EL (cell line): Measurements from ENCODE around the gene TYR.
"Not testable (repeated sequence)": the region's sequence is repeated elsewhere in the genome, so short reads cannot be mapped to it uniquely, and the experiment has no call there.

Experiments
- DNase-seq: peaks from one replicate; pipeline ENCODE4 v3.0.0-alpha.2; 2016

Gene TYR

DNA sequence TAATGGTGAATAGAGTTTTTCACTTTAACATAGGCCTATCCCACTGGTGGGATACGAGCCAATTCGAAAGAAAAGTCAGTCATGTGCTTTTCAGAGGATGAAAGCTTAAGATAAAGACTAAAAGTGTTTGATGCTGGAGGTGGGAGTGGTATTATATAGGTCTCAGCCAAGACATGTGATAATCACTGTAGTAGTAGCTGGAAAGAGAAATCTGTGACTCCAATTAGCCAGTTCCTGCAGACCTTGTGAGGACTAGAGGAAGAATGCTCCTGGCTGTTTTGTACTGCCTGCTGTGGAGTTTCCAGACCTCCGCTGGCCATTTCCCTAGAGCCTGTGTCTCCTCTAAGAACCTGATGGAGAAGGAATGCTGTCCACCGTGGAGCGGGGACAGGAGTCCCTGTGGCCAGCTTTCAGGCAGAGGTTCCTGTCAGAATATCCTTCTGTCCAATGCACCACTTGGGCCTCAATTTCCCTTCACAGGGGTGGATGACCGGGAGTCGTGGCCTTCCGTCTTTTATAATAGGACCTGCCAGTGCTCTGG is at the start of gene TYR:
TSS of gene TYR (plus strand) at position 185 of the 541 bp plus-strand sequence. CDS start at position 264, 79 bp downstream.
- no peak for DNase-seq

DNA sequence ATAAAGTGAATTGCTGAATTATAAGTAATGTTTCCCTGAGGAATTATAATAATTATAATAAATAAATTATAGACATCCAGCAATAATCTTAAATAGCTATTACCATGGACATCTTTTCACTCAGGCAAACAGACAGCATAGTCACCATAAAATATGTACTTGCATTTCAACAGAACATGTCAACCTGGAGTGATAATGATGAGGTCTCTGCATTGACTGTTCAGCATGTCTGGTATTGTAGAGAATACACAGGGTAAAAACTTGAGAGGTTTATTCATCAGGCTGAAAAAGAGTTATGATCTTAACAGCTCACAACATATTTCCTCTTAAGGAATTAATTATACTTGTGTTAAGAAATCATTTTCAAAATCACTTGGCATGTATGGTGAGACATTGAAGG is 41.1 kb upstream of the TYR start:
- no peak for DNase-seq

DNA sequence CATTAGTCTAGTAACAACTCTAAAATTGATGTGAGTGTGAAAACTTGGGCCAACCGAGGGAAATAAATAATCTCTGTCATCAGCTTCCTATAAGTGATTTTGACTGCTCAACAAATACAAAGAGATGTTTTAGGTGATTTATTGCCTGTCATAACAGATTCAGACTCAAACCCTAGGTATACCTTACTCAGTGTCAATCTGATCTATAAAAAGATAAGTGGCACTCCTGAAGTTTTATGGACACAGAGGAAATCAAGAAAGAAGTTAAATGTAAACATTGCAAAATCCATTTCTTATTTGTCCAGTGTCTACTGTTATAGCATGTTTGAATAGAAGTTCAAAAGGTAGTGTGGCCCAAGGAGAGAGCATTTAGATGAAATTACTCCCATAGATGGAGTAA is 30.4 kb upstream of the TYR start:
- DNase-seq = no peak

DNA sequence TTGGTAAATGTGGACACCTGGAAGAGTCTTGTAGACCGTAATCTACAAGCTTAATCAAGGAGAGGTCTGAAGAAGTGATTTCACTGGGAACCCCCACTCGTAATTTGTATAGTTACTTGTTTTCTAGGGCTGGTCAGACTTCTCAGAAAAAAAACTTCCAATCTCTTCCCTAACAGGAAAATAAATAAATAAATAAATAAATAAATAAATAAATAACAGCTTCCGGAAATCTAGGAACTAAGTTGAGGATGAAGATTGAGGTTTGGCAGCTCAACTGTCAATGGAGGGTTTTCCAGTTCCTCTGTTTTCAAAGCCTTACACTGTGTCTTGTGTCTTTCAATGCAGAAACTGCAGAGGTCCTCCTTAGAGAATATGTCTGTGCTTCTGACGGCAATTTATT is 17.7 kb upstream of the TYR start:
- DNase-seq = no peak

DNA sequence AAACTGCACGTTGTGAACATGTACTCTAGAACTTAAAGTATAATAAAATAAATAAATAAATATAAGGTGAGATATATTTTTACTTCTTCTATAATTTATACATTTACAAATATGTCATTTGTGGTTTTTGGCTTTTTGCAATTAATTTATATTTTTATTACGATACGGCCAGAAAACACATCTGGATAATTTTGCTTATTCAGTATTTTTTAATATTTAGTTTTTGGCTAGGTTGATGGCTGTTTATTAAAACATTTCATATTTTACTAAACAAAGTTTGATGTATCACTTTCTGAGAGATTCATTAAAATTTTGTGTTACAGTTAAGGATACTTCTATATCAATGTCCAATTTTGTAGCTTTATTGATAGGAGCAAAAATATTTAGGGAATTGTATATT is 15.7 kb upstream of the TYR start:
- DNase-seq = no peak

DNA sequence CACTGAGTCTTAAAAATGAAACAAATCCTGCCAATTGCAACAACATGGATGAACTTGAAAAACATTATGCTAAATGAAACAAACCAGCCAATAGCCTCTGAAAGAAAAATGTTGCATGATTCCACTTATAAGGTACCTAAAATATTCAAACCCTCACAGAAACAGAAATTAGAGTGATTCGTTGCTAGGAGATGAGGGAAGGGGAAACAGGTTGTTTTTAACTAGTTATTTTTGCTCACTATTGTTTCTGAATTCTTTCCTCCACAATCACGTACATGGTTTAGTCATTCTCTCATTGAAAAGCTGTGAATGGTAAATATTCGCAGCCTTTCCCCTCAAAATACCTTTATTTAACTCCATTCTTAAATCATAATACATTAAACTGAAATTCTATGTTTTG is 14.0 kb upstream of the TYR start:
- no peak for DNase-seq

DNA sequence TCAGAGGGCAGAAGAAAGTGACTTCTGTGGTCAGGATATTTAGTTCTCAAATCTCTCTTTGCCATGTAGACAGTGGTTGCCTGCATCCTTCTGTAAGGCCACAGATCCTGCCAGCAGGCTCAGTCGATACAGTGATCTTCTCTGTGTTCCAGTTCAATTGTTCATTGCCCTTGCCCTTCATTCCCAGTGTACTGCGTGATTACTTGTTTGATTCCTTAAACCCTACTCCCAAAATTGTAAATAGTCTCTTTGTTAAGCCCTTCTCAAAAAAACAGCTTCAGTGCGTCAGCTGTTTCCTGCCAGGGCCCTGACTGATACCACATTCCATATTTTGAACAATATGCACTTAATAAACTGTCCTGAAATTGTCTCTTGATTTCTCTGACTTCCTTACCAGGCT is 9.3 kb upstream of the TYR start:
- no peak for DNase-seq

DNA sequence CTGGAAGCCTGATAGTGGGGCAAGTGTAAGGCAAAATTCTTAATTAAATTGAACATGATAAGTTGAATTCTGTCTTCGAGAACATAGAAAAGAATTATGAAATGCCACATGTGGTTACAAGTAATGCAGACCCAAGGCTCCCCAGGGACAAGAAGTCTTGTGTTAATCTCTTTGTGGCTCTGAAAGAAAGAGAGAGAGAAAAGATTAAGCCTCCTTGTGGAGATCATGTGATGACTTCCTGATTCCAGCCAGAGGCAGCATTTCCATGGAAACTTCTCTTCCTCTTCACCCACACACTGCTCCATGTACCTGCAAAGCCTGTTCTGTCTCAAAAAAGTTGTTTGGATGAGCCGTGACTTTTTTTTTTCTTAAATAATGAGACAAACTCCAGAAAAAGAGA is 1.9 kb upstream of the TYR start:
- DNase-seq = no peak

DNA sequence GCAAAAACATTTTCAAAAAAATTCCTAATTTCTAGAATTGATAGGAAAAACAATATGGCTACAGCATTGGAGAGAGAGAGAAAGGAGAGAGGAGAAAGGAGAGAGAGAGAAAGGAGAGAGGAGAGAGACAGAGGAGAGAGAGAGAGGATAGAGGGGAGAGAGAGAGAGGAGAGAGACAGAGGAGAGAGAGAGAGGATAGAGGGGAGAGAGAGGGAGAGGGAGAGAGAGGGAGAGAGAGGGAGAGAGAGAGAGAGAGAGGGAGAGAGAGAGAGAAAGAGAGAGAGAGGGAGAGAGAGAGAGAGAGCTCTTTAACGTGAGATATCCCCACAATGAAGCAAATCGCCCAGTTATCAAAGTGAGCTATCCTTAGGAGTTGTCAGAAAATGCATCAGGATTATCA is 737 bp upstream of the TYR start:
- no peak for DNase-seq

DNA sequence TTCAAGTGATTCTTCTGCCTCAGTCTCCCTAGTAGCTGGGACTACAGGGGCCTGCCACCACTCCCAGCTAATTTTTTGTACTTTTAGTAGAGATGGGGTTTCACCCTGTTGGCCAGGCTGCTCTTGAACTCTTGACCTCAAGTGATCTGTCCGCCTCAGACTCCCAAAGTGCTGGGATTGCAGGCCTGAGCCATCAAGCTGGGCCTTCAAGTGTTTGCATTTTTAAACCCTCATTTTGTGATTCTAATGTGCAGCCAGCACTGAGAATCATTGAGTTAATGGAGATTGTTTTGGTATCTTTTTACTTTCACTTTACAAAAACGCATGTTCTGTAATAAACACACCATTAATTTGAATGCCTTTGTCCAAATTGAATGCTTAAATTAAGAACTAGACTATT is 3.4 kb downstream of the TYR start:
- no peak for DNase-seq

DNA sequence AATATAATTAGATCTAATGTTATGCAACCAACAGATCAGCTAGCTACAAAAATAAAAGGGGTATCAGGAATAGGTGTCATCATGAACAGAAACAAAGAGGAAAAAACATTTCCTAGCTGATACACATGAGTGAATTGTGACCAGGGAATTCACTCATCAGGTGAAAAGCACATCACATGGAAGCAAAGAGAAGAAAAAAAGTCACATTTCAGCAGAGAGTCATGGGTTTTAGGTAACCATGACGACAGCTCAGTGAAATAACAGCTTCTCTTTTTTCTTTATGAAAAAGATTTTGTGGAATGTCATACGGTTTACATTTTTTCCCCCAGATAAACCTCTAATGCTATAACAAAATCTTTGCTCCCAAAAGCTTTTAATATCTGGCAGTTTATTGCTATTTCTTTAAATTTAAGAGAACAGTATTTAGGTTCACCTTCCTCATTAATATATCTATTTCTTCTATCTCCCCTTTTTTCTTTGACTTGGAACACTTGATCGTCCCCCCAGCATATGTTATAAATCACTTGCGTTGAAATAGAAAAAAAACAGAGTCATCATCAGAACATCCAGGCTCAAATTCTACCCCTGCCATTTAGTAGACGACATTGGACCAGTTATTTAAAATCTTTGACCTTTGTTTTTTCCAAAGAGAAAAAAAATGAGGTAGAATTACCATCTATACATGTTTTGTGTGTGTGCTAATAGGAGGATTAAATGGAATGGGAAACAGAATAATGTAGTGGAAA is 5.3 kb downstream of the TYR start:
- DNase-seq = no peak

DNA sequence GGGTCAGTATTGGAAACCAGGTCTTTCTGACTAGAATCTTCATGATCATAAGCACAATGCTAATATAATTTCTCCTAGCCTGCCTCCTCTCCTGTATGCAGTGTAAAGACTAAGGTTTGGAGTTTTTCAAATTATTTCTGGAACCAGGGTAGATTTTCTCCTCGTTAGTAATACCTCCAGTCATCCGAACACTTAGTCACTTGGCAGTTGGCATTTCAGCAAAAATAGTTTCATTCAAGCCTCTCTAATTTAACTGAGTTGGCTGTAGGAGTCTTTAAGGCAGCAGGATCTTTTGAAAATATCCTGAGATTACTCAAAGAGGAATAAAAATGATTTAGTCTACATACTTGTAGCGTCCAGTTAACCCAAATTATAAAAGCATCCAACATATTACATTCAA is 6.3 kb downstream of the TYR start:
- DNase-seq = peak; percentile 28

DNA sequence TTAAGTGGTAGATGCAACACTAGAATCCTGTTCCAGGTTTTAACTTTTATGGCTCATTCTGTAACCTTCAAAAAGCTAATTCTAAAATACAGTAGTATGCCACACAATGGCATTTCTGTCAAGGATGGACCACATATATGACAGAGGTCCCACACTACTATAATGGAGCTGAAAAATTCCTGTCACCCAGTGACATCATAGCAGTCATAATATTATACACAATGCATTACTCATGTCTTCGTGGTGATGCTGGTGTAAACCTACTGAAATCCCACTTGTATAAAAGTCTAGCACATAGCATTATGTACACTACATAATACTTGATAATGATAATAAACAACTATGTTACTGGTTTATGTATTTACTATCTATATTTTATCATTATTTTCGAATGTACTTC is 12.1 kb downstream of the TYR start:
- DNase-seq = no peak

DNA sequence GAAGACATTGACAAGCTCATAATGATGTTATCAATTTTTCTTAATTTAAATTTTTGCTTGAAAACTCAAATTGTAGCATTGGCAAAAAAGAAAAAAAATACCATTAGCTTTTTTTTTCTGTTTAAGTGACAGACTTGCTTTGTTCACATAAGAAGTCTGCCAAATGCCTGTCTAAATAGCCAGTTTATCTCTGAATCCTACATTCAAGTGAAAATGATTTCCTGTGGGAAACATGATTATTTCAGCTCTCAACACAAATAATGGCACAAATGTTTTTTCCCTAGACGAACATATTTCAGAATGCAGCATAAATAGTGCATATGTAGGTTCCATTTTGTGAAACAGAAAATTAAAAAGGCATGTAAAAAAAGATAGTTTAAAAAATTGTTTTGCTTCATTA is 23.5 kb downstream of the TYR start:
- no peak for DNase-seq

DNA sequence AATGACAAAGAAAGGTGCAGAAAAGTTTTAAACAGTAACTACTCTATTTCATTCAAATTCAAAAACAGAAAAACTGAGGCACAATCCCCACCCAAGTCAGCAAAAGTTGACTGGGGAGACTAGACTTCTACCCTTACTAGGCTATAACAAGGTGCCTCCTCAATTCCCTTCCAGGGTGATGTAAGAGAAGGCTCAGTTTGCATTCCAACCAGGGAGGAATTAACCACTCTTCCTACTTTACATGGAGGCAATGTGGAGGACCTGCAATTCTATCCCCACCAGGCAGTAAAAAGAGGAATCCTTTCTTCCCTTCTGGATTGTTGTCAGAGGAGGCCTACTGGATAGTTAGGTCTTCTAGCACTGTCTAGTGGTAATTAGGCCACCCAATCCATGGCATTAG is 26.1 kb downstream of the TYR start:
- DNase-seq = no peak

DNA sequence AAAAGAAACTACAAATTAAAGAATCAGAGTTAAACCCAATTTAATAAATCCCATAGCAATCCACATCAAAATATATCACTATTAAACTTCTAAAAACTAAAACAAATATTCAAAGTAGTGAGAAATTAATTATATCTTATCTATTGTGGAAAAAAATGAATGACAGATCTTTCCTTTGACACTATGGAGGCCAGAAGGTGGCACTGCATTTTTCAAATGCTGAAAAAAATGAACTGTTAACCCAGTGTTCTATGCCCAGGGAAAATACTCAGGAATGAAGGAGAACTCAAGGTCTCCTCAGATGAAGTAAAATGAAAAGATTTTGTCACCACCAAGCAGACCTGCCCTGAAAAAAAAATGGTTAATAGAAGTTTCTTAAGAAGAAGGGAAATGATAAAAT is 27.7 kb downstream of the TYR start:
- DNase-seq = no peak

DNA sequence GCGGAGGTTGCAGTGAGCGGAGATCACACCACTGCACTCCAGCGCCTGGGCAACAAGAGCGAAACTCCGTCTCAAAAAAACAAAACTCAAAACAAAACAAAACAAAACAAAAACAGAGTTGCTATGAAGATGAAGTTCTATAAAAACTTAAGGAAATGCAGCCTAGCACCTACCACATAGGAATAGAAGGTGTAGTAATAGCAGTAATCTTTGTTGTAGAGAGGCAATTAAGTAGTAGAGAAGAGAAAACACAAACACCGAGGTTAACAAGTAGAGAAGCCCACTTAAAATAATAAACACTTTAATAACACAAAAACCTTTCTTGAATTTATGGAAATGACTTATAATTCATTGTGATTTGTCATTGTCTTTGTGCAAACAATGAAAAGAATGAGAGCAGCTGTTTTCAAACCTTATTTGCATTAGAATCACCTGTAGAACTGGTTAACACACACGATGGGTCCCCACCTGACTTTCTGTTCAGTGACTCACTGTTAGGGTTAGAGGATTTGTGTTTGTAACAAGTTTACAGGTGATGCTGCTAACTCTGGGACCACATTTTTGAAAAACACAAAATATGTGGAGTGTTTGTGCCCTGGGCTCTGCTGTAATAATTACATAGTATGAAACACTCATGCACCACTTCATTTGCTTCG is 43.1 kb downstream of the TYR start:
- DNase-seq = no peak

DNA sequence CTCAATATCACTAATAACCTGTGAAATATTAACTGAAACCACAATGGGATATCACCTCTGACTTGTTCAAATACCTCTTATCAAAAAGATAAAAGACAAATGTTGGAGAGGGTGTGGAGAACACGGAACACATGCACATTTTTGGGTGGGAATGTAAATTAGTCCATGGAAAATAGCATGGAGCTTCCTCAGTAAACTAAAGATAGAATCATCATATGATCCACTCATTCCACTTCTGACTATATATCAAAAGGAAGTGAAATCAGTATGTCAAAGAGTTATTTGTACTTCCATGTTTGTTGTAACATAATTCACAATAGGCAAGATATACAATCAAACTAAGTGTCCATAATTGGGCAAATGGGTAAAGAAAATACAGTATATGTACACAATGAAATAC is 57.4 kb downstream of the TYR start:
- no peak for DNase-seq

DNA sequence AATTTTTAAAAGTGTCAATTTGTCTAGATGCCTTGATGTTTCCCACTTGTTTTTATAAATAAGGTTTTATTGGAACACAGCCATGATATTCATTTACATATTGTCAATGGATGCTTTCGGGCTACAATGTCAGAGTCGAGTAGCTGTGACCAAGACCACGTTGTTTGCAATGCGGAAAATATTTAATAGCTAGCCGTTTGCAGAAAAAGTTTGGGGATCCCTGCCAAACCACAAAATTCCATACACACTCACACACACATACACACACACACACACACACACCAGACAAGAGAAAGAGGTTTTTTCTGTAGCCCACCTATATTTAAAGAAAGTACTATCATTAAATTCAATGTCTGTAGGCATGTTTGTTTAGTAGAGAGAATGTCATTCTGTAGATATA is 58.3 kb downstream of the TYR start:
- no peak for DNase-seq

DNA sequence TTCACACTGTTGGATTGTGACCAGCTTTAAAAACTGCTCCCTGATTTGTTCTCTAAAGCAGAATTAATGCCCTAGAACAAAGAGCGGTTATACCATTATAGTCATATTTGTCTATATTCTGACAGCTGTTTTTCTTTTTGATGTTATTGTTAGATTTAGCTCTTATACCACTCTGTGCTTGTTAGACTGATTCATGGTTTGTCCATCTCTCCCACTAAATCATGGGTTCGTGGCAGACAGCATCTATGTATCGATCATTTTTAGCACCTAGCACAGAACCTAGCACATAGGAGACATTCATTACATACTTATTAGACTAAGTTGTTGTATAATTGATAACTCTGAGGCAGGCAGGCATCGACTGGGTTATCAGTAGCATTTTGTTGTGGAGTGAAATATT is 69.3 kb downstream of the TYR start:
- DNase-seq = not testable (repeated sequence)

DNA sequence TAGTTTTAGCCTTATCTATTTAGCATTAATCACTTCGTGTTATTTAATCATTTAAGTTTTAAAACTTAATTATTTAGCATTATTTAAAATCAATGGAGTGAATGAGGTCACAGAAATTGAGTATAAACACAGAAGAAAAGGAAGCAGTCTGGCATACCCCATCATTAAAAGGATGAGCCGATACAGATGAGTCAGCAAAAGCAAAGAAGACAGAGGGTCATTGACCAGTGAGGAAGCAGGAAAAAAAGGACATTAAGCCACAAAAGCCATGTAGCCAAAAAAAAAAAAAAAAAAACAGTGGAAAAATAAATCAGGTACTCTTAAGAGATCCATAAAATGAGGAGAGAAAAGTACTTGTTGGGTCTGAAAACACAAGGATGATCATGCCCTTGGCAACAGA is 71.5 kb downstream of the TYR start:
- no peak for DNase-seq

DNA sequence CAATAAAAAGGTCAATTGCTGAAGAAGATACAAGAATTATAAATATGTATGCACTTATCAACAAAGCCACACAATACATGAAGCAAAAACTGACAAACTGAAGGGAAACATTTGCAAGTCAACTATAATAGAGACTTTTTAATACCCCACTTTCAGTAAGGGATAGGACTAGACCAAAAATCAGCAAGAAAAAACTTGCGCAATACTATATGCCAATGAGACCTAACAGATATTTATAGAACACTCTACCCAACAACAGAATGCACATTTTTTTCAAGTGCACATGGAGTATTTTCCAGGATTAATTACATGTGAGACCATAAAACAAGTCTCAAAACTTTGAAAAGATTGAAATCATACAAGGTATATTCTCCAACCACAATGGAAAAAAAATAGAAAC is 83.8 kb downstream of the TYR start:
- DNase-seq = not testable (repeated sequence)

DNA sequence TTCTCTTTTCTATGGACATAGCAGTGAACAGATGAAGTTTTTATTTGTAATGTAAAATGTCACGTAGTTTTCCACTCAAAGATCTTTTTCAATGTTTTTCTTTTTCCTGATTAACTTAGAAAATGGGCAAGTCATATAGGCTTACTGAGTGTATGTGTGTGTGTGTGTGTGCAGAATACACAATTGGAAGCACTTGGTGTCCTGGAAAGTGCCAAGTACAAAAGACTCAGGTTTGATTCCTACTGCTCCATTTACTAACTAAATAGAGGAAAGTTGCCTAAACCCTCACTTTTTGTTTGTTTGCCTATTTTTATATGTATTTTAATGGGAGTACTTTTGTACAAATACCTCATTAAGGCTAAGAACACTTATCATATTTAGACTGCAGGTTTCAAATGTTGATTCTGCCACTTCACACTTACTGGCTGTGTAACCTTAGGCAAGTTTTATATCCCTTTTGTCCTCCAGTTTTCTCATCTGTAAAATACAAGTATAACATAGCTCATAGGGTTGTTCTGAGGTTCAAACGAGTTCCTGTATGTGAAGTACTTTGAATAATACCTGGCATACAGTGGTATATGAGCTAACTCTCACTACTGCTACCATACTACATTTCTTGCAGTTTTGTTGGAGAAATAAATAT is 90.1 kb downstream of the TYR start:
- no peak for DNase-seq

DNA sequence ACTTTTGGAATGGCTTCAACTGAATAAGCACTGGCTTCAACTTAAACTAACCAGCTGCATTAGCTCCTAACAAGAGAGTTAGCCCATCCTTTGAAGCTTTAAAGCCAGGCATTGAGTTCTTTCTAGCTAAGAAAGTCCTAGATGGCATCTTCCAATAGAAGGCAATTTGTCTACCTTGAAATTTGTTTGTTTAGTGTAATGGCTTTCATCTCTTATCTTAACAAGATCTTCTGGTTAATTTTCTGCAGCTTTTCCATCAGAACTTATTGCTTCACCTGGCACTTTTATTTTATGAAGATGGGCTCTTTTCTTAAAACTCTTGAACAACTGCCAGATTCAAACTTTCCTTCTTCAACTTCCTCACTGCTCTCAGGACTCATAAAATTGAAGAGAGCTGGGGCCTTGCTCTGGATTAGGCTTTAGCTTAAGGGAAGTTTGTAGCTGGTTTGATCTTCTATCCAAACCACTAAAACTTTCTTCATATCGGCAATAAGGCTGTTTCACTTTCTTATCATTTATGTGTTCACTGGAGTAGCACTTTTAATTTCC is 94.9 kb downstream of the TYR start:
- not testable (repeated sequence) for DNase-seq
